Activated gamma-delta T cell treated with anti-CD3 and anti-CD28 coated beads, Interleukin-2, amount 50 U/mL, for 16 hours (primary cell): ENCODE measurements around the gene PSAP.

Experiments used
- DNase-seq: peaks from one replicate; pipeline ENCODE4 v3.0.0-alpha.2; 2020; ENCODE audit warnings: low read depth

The PSAP gene

DNA sequence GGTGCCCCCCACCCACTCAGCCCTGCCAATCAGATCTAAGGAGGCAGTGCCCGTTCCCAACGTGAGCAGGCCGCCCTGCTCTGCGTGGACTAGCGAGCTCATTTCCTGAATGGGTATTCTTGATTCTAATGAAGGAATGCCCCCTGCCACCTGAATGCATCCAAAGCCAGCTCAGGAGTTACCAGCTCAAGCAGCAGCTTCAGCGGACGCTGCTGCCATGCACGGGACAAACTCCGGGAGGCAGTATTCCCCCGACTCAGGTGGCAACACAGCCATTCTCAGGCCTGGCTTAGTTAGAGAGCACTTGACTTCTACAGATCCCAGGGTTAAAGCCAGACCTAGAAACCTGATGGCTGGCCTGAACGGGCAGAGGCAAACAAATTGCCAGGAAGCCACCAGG is 25.8 kb downstream of the PSAP start:
- no peak for DNase-seq

DNA sequence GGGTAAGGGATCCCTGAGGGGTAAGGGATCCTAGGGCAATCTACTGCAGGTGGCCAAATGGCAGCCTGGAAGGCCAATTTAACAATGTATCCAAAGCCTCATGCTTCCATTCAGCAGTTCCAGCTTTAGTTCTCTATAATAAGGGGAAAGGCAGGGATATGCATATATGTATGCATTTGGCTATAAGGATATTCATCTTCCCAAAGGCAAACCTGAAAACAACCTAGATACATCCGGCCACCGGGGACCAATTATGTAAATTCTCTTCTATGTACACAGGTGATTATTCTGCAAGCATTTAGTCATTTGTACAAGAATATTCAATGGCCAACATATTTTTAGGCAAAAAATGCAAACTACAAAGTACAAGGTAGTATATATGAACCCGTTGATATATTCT is 26.7 kb downstream of the PSAP start:
- DNase-seq: no peak

DNA sequence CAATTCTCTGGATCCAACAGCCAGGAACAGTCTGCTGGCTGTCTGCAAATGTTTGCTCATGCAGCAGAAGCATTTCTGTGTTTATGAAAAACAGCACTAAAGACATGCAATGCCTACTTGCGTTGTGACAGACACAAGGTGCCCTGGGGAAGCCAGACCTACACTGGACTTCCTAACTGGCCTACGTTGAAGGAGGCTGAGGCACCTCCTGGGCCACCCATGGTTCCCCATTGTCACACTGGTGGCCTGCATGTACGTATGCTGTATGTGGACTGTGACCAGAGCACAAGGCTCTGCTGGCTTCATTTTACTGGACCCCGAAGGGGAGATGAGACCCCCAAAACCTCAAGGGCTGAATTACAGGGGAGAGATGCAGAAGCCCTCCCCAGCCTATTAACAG is 27.7 kb downstream of the PSAP start:
- DNase-seq: no peak

DNA sequence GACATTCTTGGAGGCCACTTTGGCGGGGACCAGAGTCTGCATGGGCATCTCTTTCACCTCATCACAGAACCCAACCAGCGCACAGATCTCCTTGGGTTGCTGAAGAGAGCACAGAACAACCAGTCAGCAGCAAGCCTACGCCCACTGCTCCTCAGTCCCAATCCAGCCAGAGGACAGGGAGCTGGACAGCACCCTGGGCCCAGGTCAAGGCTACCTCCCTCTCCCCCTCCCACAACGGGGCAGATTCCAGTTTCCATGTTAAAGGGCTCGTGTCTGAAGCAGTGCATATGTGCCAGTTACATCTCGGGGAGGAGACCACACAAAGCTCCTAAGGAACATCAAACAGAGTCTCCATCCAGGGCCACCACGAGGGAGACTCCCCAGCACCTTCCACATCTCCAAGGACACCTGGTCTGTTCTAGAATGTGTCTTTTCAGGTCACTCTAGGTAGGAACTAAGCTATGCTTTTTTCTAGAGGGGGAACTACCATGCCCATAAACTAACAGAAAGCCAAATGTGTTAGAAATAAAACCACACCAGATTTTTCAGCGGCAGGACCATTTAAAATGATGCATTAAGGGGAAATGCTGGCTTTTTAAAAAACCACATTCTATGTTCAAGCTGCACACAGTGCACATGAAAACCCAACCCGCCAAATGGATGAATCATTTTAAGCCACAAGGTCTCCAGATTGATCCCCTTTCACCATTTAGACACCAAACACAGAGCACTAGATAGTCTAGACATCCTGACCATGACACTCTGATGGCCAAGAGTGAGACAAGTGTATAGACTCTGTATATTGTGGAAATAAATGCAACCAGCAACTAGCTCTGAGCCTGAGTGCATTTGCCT is 28.9 kb downstream of the PSAP start:
- DNase-seq: no peak

DNA sequence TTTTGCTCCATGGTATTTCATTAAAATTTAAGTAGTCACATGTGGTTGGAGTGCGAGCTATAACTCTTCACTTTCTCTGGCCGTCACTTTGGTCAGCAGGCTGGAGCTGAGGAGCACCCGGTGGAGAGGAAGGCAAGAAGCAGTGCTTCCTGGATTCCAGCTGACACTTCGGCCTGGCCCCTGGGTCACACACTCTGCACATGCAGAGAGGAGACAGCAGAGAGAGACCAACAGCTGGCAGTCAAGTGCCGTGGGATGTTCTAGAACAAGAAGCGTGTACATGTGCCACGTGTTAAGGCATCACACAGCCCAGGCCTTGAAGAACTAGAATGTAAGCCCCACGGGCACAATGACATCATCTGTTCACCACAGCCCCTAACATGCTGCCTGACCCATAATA is 30.1 kb downstream of the PSAP start:
- no peak for DNase-seq

DNA sequence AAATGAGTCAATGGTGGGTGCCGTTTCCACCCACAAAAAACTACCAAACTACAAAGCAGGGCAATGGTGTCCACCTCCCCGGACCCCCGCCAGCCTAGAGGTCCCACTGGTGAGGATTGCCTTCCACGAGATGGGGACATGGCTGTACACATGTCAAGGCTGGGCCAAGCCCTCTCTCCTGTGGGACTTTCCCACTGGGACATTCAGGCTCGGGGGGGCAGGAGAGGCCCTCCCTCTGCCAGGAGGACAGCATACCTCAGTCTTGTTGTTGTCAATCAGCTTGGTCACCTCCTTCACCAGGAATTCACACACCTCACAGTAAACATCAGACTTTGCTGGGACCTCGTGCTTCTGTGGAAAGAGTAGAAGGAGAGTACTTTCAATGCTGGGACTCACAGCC is 31.1 kb downstream of the PSAP start:
- no peak for DNase-seq

DNA sequence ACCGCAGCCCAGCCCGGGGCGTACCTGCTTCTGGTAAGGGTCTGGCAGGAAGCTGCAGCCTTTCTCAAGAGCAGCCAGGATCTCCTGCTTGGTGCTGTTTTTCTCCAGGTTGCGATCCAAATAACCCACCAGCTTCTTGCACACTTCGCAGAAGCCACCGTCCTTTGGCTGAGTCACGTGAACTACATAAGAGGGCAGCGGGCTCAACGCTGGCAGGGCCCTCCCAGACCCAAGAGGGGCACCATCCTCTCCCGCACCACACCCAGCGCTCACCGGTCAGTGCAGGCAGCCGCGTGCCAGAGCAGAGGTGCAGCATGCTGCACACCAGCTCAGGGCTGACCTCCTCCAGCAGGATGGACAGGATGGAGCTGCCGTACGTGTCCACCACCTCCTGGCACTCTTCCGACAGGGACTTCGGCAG is 31.6 kb downstream of the PSAP start:
- DNase-seq: no peak

DNA sequence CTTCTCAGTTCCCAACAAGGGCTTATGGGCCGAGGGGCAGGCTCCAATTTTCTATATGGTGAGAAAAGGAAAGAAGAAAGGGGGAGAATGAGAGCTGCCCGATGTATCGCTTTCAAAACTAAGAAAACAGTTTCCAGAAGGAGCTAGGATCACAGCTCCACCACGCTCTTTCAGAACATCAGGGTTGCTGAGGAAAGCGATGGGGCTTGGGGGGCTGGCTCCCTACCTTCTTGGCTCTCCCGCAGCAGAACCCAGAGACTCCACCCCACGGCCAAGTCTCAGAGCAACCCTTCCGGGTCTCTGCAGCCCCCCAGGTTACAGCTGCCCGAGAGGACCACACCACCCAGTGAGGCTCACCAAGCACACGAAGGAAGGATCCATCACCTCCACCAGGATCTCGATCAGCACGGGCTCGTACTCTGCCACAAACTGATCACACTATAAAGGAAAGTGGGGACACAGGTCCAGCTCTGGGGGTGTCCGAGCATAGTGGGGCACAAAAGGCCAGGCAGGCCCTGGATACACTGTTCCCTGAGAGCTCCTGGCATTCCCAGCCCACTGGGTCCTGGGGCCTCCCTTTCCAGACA is 32.3 kb downstream of the PSAP start:
- no peak for DNase-seq

DNA sequence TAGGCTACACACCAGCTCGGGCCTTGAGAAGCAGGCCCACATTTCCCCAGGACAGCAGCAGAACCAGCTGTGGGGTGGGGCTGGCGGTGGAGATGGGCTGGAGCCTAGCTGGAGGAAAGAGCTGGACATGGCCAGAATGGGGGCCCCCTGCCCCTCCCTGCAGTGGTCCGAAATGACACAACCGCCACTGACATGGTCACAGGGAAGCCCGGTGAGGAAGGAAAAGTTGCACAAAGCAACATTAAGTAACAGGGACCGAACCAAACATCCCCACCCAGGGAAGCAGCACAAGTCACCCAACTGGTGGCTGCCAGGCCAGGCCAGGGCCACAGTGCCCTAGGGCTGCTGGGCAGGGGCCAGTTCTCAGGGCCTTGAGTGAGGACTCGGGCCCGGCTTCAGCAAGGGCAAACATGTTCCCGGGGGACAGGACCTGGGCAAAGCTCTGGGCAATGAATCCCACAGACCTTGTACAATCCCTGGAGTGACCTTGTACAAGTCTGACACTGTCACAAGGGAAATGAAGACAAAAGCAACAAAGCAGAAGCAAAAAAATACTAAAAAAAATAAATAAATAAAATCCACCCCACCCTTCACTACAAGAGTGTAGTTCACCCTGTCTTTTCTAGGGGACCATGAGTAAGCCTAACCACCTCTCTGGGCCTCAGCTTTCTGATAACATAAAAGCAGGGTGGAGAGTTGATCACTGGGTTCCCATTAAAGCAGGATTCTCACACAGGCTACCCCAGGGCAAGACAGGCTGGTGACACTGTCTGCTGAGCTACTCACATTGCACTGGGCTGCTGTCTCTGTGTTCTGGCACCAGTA is 33.0 kb downstream of the PSAP start:
- no peak for DNase-seq

DNA sequence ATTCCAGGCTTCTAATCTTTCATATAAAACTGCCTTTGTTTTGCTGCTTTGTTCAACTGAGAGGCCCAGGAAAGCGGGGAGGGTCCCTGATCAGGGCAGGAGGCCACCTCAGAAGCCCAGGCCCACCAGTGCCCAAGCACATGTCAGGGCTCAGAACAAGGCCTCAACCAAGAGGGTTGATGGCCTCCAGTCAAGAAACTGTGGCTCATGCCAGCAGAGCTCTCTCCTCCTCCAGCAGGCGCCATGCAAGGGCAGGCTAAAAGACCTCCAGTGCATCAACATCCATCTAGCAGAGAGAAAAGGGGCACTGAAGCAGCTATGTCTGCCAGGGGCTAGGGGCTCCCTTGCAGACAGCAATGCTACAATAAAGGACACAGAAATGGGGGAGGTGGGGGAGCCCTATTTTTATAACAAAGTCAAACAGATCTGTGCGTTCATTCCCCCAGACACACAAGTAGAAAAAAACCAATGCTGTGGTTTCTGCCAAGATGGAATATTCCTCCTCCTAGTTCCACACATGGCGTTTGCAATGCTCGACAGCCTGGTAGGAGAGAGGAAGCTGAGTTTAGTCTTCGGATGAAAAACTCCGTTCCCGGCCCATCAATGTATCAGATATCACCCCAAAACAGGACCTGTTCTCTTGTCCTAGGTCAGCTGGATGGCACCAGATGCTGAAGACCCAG is 34.0 kb downstream of the PSAP start:
- DNase-seq: no peak

DNA sequence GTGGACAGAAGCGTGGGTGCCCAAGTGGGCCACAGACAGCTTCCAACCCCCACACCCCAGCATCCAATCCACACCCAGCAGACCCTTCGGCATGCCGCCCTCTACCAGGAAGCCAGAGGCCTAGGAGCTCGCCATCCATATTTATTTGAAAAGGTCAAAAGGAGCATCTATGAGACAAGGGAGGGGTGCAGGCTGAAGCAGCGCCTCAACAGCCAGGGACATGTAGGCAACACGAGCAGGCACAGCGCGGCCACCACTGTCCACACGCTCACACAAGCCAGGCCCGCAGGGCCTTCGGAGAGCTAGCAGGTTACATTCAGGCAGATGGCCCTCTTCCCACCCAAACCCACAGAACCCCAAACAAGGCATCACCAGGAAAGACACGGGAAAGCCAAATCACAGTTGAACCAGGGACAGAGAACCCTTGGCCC is 34.6 kb downstream of the PSAP start:
- DNase-seq: no peak

DNA sequence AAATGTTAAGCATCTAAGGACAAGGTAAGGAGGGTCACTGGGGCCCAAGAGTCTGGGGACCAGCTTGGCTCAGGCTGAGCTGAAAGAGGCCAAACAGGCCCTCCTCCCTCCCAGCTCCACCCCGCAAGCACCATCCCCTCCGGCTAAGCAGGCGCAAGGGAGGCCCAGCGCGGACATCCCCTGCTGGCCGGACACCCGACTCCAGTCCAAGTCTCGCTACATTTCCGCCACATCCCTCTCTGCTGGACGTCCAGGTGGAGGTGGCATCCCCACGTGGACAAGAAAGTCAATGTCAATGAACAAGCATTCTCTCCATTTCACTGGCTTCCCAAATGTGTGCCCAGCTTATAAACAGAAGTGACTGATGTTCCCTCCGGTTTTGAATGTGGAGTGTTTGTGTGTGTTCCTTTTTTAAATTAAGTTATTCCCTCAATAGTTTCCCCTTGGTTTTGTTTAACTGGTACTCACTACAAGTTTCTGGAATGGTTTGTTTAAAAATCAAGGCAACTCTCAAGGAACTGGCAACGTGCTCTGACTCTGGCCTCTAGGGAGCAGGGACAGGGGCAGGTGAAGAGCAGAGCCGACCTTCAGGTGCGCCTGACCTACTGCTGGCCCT is 35.4 kb downstream of the PSAP start:
- DNase-seq: no peak

DNA sequence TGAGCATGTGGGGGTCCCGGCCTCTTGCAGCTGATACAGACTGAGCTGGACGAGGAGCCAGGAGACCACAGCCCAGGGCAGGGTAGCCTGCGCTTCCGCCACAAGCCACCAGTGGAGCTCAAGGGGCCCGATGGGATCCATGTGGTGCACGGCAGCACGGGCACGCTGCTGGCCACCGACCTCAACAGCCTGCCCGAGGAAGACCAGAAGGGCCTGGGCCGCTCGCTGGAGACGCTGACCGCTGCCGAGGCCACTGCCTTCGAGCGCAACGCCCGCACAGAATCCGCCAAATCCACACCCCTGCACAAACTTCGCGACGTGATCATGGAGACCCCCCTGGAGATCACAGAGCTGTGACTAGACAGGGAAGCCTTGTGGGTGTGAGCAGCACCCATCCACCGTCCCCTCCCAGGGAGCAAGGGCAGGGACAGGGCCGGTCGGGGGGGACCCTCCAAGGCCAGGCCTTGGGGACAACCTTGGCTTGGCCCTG is 36.1 kb downstream of the PSAP start:
- DNase-seq: no peak

DNA sequence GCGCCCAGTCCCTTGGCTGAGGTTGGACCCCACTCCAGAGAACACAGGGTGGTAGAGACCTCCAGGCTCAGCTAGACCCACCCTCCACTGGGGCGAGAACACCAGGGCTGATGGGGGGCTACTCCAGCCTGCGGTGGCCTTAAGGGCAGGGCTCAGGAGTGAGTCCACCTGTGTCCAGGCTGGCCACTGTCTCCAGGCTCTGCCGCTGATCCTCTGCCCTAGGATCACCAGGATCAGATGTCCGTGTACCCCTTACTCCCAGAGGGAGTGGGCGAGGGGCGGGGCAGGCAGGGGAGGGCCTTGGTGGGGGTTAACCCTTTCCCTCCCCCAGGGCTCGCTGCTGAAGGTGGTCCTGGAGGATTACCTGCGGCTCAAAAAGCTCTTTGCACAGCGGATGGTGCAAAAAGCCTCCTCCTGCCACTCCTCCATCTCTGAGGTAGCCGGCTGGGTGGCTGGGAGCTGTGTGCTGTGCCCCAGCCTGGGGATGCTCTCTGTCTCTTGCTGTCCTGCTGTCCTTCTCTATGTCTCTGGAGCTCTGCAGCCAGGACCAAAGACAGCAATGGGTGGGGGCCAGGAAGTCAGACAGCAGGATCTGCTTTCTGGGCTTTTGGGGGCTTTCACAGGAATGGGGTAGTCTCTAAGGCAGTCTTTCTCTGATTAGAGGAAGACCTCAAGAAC is 38.0 kb downstream of the PSAP start:
- DNase-seq: no peak

DNA sequence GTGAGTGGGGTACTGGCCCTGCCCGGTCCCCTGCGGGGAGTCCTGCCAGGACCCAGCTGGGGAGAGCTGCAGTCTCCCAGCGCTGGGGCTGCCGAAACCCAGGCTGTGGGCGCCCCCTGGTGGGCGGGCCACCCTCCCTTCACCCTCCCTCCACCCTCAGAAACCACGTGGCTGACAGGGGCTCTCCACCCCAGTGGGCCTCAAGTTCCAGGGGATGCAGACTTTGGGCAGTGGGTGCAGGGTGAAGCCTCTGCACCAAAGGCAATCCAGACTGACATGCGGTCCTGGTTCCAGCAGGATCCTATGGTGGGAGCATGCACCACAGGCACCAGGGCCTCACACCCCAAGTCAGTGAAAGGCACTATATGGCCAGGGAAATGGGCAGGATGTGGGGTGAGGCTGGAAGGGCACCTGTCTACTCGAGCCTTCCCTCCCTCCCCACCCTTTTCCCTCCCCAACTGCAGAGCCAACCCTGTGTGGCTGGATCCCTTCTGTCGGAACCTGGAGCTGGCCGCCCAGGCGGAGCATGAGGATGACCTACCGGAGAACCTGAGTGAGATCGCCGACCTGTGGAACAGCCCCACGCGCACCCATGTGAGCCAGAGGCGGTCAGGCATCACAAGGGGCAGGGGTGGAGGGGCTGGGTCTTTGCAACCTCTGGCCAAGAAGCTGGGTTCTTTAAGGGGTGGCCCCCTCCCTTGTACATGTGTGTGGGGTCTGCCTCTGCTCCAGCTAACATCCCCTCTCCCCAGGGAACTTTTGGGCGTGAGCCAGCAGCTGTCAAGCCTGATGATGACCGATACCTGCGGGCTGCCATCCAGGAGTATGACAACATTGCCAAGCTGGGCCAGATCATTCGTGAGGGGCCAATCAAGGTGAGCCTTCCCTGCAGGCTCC is 38.8 kb downstream of the PSAP start:
- DNase-seq: peak; percentile 75

DNA sequence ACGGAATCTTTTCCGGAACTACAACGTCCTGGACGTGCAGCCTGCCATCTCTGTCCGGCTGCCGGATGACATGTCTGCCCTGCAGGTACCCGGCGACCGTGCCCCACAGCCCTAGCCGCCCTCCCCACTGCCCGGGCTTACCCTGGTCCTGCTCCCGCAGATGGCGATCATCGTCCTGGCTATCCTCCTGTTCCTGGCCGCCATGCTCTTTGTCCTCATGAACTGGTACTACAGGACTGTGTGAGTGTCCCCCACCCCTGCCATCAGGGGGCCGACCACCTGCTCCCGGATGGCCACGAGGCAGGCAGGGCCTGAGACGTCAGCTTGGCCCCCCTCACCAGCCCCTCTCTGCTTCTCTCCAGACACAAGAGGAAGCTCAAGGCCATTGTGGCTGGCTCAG is 39.7 kb downstream of the PSAP start:
- no peak for DNase-seq

DNA sequence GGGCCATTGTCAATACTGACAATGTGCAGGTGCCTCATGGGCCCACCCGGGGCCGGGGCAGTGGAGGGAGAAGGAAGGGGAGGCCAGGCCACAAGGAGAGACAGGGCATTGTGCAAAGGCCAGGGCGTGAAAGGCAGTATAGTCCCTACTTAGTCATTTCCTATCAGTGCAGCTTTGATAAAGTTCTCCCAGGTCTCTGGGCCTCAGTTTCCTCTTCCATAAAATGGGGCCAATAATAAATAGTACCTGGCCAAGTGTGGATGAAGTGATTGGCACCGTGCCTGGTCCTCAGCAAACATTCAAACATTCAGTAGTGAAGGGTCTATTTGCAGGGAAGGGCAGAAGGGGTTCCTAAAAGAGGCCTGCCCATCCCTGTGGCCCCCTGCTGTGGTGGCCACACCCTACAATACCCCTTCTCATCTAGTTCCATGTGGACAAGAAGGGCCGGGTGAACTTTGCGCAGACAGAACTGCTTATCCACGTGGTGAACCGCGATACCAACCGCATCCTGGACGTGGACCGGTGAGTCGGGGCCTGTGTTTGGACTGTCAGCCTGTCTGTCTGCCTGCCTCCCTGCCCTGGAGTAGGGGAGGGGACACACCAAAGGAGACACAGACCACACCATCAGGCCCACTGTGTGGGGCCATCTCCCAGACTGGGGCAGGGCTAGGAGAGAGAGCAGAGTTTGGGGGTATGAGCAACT is 40.9 kb downstream of the PSAP start:
- DNase-seq: no peak

DNA sequence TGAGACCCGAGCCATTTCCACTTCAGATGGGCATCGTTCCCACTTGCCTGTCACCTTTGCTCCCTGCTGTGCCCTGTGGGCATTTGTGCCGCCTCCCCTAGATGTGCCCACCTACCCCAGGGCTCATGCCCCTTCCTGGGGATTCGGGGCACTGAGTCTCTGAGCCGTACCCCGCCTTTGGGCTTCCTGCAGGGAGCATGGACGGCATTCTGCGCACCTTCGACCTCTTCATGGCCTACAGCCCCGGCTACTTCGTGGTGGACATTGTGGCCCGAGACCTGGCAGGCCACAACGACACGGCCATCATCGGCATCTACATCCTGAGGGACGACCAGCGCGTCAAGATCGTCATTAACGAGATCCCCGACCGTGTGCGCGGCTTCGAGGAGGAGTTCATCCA is 41.4 kb downstream of the PSAP start:
- no peak for DNase-seq
